NCI-H774 (cell line): ENCODE results near the gene RABGGTA.

Experiments used
- DNase-seq: peaks from one replicate; lab custom pipeline; 2025; lab: John Stamatoyannopoulos, UW

RABGGTA gene

GRCh38 chr14:24271134-24271833 is at the start of gene RABGGTA:
Gene RABGGTA (minus strand): TSS chr14:24271597. CDS start chr14:24271115, 482 bp downstream.
- peak; percentile 96 for DNase-seq

- DNase-seq, result no peak
Observed at GRCh38 chr14:24317141-24317928, 45.9 kb upstream of the RABGGTA start.

GRCh38 chr14:24316597-24316950 is 45.2 kb upstream of the RABGGTA start:
- no peak for DNase-seq

GRCh38 chr14:24315807-24316596 is 44.6 kb upstream of the RABGGTA start:
- no peak for DNase-seq

- no peak for DNase-seq
Observed at GRCh38 chr14:24315243-24315806, 43.9 kb upstream of the RABGGTA start.

- DNase-seq, result no peak
Observed at GRCh38 chr14:24314377-24315193, 43.2 kb upstream of the RABGGTA start.

- no peak for DNase-seq
Observed at GRCh38 chr14:24313913-24314312, 42.5 kb upstream of the RABGGTA start.

GRCh38 chr14:24312736-24313507 is 41.5 kb upstream of the RABGGTA start:
- no peak for DNase-seq

GRCh38 chr14:24311837-24312615 is 40.6 kb upstream of the RABGGTA start:
- DNase-seq, result no peak

- no peak for DNase-seq
Observed at GRCh38 chr14:24310646-24311604, 39.5 kb upstream of the RABGGTA start, which contains the start of gene LTB4R. Gene LTB4R (plus strand): TSS chr14:24311502. CDS start chr14:24315652, 4,150 bp downstream.

GRCh38 chr14:24310265-24310645 is 38.9 kb upstream of the RABGGTA start:
- DNase-seq, result no peak

- no peak for DNase-seq
Observed at GRCh38 chr14:24309538-24310264, 38.3 kb upstream of the RABGGTA start, which contains the start of gene LTB4R2. Gene LTB4R2 (plus strand): TSS chr14:24310140. CDS start chr14:24310665, 525 bp downstream.

- DNase-seq, result no peak
Observed at GRCh38 chr14:24308342-24309124, 37.1 kb upstream of the RABGGTA start.

GRCh38 chr14:24307575-24308341 is 36.4 kb upstream of the RABGGTA start, which contains the start of gene CIDEB:
Gene CIDEB (minus strand): TSS chr14:24307977. CDS start chr14:24307858, 119 bp downstream.
- peak; percentile 2 for DNase-seq

GRCh38 chr14:24307156-24307574 is 35.8 kb upstream of the RABGGTA start:
- DNase-seq, result no peak

- DNase-seq, result no peak
Observed at GRCh38 chr14:24304019-24304387, 32.6 kb upstream of the RABGGTA start.
